GM12801 (cell line): ENCODE measurements around the gene RHOBTB1.

Experiments
- TF ChIP-seq, protein P1 (sequence below): IDR thresholded peaks from one replicate; pipeline ENCODE4 v1.5.1; 2011; ENCODE audit warnings: control low read depth; ENCODE audit not compliant: insufficient read length; ENCODE audit errors: extremely low read depth

Gene RHOBTB1

DNA sequence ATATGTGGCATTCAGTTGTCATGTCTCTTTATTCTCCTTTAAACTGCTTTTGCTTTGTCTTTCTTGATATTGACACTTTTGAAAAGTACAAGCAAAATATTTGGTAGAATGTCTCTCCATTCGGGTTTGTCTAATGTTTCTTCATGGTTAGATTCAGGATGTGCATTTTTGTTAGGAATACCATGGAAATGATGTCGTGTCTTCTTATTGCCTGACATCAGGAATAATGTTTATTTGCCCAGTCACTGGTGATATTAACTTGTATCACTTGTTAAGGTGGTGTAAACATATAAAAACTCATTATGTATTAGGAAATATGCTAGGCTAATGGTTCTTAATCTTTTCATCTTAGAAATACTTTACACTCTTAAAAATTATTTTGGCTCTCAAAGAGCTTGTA is 122.3 kb downstream of the RHOBTB1 start:
- TF ChIP-seq, protein P1, sequence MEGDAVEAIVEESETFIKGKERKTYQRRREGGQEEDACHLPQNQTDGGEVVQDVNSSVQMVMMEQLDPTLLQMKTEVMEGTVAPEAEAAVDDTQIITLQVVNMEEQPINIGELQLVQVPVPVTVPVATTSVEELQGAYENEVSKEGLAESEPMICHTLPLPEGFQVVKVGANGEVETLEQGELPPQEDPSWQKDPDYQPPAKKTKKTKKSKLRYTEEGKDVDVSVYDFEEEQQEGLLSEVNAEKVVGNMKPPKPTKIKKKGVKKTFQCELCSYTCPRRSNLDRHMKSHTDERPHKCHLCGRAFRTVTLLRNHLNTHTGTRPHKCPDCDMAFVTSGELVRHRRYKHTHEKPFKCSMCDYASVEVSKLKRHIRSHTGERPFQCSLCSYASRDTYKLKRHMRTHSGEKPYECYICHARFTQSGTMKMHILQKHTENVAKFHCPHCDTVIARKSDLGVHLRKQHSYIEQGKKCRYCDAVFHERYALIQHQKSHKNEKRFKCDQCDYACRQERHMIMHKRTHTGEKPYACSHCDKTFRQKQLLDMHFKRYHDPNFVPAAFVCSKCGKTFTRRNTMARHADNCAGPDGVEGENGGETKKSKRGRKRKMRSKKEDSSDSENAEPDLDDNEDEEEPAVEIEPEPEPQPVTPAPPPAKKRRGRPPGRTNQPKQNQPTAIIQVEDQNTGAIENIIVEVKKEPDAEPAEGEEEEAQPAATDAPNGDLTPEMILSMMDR, result no peak

DNA sequence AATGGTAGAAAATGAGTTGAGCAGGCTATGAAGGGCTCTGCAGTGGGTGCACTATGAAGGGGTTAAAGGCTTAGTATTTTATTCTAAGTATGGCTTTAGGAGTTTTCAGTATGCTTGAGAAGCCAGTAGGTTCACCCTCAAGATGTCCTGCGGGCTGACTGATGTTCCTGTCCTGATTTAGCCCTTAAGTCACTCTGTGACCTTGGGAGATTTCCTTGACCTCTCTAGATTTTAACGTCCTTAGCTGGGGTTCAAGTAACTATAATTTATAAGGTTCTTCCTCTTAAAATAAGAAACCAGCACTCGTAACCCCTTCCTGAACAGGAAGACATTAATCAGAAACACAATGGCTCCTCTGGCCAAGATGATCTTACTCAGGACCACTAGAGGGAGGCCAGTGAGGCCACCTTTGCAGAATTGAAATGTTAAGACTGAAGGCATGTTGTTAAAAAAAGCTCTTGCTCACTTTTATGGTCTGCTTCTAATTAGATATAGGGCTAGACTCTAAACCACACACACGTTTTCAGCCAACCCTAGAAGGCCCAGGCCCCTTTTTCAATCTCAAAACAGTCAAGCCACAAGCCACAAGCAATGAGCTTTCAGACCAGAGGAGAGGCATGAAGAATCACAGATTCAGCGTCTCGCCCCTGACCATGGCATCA is 123.8 kb downstream of the RHOBTB1 start:
- TF ChIP-seq, protein P1, result no peak
